Uterus (tissue), 2 donors: ENCODE measurements around the gene FAM227A.

Source experiments
- CTCF ChIP-seq, 4 experiments: fragments of 200-600 bp in 2 of 4; fragments of 450-650 bp in 2 of 4; sonication (generic) in 2 of 4; IDR thresholded peaks; one replicate each; pipeline ENCODE4 v1.5.1; 2016 to 2019; ENCODE audit warnings: antibody characterized with exemption in 4 of 4, mild to moderate bottlenecking in 2 of 4, moderate library complexity in 1 of 4
- POLR2A ChIP-seq, 2 donors: fragments of 450-650 bp; IDR thresholded peaks; one replicate each; pipeline ENCODE4 v1.6.1; 2016; ENCODE audit warnings: antibody characterized with exemption in 2 of 2, mild to moderate bottlenecking in 1 of 2, moderate library complexity in 1 of 2

DNA sequence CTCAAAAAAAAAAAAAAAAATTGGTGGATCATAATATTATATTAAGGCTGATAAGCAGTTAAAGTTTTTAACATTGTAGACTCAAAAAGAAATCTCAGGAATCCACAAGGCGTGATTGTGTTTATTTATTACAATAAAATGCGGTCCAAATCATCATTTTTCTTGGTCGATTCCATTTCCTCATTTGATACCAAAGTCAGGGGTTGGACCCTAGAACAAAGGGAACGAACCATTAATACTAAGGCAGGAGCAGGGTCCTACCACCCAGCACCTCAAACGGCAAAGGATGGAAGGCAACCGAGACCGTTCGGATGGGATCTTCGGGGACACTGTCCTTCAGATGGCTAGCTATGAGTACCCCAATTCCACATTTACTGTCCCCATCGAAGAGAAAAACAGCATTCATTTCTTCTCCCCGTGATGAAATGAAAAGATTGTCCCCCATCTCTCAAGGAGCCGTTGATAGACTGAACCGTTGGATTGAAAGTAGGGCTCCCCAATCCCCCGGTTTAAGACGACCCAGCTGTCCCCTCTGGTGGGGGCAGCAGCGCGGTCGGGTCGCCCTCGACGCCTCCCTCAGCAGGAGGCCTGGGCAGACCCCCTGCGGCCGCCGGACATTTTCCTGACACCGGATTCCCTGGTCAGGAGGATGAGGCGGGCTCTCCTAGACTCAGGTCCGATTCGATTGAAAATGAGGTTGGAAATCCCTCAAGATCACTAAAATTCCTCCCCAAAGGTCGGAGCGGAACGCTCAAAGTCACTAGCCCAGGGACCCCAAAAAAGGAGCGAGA is 86.8 kb downstream of the FAM227A start:
- TF ChIP-seq POLR2A (IDR thresholded peaks at IDR 0.05) (no peak), CTCF (IDR thresholded peaks at IDR 0.05) (no peak)
